ENCODE results near the gene YBX2.
A peak's percentile ranks its signal among the peaks of the same experiment; 100 is the strongest.

Gene YBX2

DNA sequence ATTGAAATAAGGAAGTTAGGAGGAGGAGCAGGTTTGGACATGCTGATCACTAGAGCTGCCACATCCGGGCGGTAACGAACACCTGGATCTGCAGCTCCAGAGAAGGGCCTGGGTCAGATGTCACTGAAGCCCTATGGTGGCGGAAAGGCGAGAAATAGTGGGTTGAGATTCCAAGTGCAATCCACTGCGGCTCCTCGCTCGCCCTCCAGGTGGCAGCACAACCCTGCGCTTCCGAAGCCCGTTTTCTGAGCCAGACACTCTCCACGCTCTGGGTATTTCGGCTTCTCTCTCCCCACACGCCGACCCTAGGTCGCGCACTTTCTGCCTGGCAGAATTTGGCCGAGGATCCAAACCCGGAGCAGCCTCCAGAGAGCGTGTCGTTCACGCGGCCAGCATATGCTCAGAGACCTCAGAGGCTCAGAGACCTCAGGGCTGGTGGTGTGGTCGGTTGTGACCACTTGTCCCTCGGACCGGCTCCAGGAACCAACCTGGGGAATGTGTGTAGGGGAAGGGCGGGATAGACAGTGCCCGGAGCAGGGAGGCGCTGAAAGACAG is 13.8 kb downstream of the YBX2 start:
- TF ChIP-seq L3MBTL2 (conservative IDR thresholded peaks at IDR 0.05) (peak; percentile 79), FOXM1 (IDR thresholded peaks at IDR 0.05; ENCODE audit: borderline replicate concordance) (no peak)
- ChIA-PET POLR2A (interaction anchor here (1.2 to 2.4 kb wide), 4 partner anchors 16 to 49 kb away, joined by 4 to 9 read pairs (median 8); partner anchors contain the start of genes GABARAP and NEURL4), CTCF (interaction anchor here (0.6 to 1.8 kb wide), 9 partner anchors 11 to 299 kb away, joined by 3 to 22 read pairs (median 4); partner anchors contain the start of gene CTDNEP1)
- DNase-seq (ENCODE audit: extremely low spot score), result peak; percentile 86

GRCh38 chr17:7279448-7279847 is 15.0 kb downstream of the YBX2 start:
- no peak for DNase-seq (ENCODE audit: extremely low spot score)
- ChIA-PET POLR2A (interaction anchor here (2.4 kb wide), 1 partner anchor 37 kb away, joined by 9 read pairs; the partner anchor contains the start of gene GABARAP), CTCF (interaction anchor here (0.6 kb wide), 1 partner anchor 61 kb away, joined by 3 read pairs; no protein-coding TSS in a partner anchor)
- no peak for TF ChIP-seq CTBP1 (IDR thresholded peaks at IDR 0.05; ENCODE audit: borderline replicate concordance)
- TF ChIP-seq FOXA1 (IDR thresholded peaks at IDR 0.05), result no peak
- no peak for TF ChIP-seq PKNOX1 (IDR thresholded peaks at IDR 0.05)
- TF ChIP-seq TARDBP (IDR thresholded peaks at IDR 0.05), result no peak
- TF ChIP-seq SUZ12 (IDR thresholded peaks at IDR 0.05), result no peak
- no peak for TF ChIP-seq HDGF (IDR thresholded peaks at IDR 0.05; ENCODE audit: borderline replicate concordance)
- TF ChIP-seq SP1 (IDR thresholded peaks at IDR 0.05), result no peak
- no peak for TF ChIP-seq ZNF384 (IDR thresholded peaks at IDR 0.05)
- no peak for TF ChIP-seq FOXM1 (IDR thresholded peaks at IDR 0.05; ENCODE audit: borderline replicate concordance)
- TF ChIP-seq LEF1 (IDR thresholded peaks at IDR 0.05; ENCODE audit: borderline replicate concordance), result no peak
- TF ChIP-seq NFRKB (IDR thresholded peaks at IDR 0.05), result no peak

- DNase-seq (ENCODE audit: extremely low spot score), result no peak
- TF ChIP-seq SP1 (IDR thresholded peaks at IDR 0.05) (no peak), LEF1 (IDR thresholded peaks at IDR 0.05; ENCODE audit: borderline replicate concordance) (no peak), ELF4 (IDR thresholded peaks at IDR 0.05) (no peak), PKNOX1 (IDR thresholded peaks at IDR 0.05) (no peak), FOXK2 (IDR thresholded peaks at IDR 0.05) (no peak), ARNT (IDR thresholded peaks at IDR 0.05) (no peak), HDGF (IDR thresholded peaks at IDR 0.05; ENCODE audit: borderline replicate concordance) (no peak), L3MBTL2 (conservative IDR thresholded peaks at IDR 0.05) (no peak), NFRKB (IDR thresholded peaks at IDR 0.05) (no peak), FOXM1 (IDR thresholded peaks at IDR 0.05; ENCODE audit: borderline replicate concordance) (no peak), FOXA1 (IDR thresholded peaks at IDR 0.05) (no peak), BHLHE40 (IDR thresholded peaks at IDR 0.05; ENCODE audit: borderline replicate concordance) (no peak), CTBP1 (IDR thresholded peaks at IDR 0.05; ENCODE audit: borderline replicate concordance) (no peak), TARDBP (IDR thresholded peaks at IDR 0.05) (no peak), SUZ12 (IDR thresholded peaks at IDR 0.05) (no peak)
- CTCF ChIA-PET, result no interaction called here
- POLR2A ChIA-PET, result interaction anchor here (1.0 kb wide), 1 partner anchor 137 kb away, joined by 3 read pairs; the partner anchor contains the start of gene TMEM256
These were observed 27.7 kb downstream of the YBX2 start for GRCh38 chr17:7266784-7267183.

DNA sequence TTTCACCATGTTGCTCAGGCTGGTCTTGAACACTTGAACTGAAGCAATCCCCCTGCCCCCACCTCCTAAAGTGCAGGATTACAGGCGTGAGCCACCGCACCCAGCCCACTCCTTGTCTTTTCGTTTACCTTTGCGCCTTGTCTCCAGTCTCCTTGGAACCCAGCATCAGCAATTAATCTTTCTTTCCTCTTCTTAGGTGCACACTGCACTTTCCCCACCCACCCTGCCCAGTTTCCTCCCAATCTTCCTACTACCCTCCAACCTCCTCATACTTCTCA is 30.7 kb downstream of the YBX2 start:
- TF ChIP-seq FOXK2 (IDR thresholded peaks at IDR 0.05) (no peak), ZNF384 (IDR thresholded peaks at IDR 0.05) (no peak), LEF1 (IDR thresholded peaks at IDR 0.05; ENCODE audit: borderline replicate concordance) (no peak), ARNT (IDR thresholded peaks at IDR 0.05) (no peak)
- ChIA-PET POLR2A (interaction anchor here (0.7 to 1.3 kb wide), 2 partner anchors 24 to 42 kb away, joined by 3 to 4 read pairs; partner anchors contain the start of gene PHF23), CTCF (interaction anchor here (0.6 to 1.2 kb wide), 3 partner anchors 16 to 341 kb away, joined by 3 to 6 read pairs (median 3); no protein-coding TSS in a partner anchor)
- no peak for DNase-seq (ENCODE audit: extremely low spot score)

- no peak for TF ChIP-seq SP1 (IDR thresholded peaks at IDR 0.05)
- TF ChIP-seq ARNT (IDR thresholded peaks at IDR 0.05), result no peak
- no peak for TF ChIP-seq TARDBP (IDR thresholded peaks at IDR 0.05)
- no peak for TF ChIP-seq HDGF (IDR thresholded peaks at IDR 0.05; ENCODE audit: borderline replicate concordance)
- no peak for TF ChIP-seq FOXK2 (IDR thresholded peaks at IDR 0.05)
- no peak for TF ChIP-seq ELF4 (IDR thresholded peaks at IDR 0.05)
- TF ChIP-seq L3MBTL2 (conservative IDR thresholded peaks at IDR 0.05), result no peak
- no peak for TF ChIP-seq BHLHE40 (IDR thresholded peaks at IDR 0.05; ENCODE audit: borderline replicate concordance)
- TF ChIP-seq ZNF384 (IDR thresholded peaks at IDR 0.05), result no peak
- no peak for TF ChIP-seq NFRKB (IDR thresholded peaks at IDR 0.05)
- no peak for TF ChIP-seq FOXA1 (IDR thresholded peaks at IDR 0.05)
- no peak for TF ChIP-seq SUZ12 (IDR thresholded peaks at IDR 0.05)
- TF ChIP-seq CTBP1 (IDR thresholded peaks at IDR 0.05; ENCODE audit: borderline replicate concordance), result no peak
- no peak for TF ChIP-seq FOXM1 (IDR thresholded peaks at IDR 0.05; ENCODE audit: borderline replicate concordance)
- no peak for TF ChIP-seq LEF1 (IDR thresholded peaks at IDR 0.05; ENCODE audit: borderline replicate concordance)
- no peak for TF ChIP-seq PKNOX1 (IDR thresholded peaks at IDR 0.05)
- ChIA-PET CTCF (no interaction called here), POLR2A (interaction anchor here (0.7 kb wide), 1 partner anchor 41 kb away, joined by 3 read pairs; no protein-coding TSS in a partner anchor)
- DNase-seq (ENCODE audit: extremely low spot score), result no peak
These were observed 31.3 kb downstream of the YBX2 start for GRCh38 chr17:7262935-7263800.

Data from HEK293T (cell line).